ENCODE data around the gene APOL1.
A peak's percentile ranks its signal among the peaks of the same experiment; 100 is the strongest.
"Not testable (repeated sequence)": the region's sequence is repeated elsewhere in the genome, so short reads cannot be mapped to it uniquely, and the experiment has no call there.

The APOL1 gene

GRCh38 chr22:36271231-36271630 lies 18.3 kb downstream of the APOL1 start:
- not testable (repeated sequence) for DNase-seq

DNA sequence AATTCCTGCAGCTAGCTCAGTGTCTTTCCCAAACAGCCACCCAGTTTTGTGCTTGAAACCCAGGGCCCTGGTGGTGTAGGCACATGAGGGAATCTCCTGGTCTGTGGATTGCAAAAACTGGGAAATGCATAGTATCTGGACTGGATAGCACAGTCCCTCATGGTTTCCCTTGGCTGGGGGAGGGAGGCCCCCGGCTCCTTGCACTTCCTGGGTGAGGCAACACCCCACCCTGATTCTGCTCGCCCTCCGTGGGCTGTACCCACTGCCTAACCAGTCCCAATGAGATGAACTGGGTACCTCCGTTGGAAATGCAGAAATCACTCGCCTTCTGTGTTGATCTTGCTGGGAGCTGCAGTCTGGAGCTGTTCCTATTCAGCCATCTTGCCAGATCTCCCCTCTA lies 19.0 kb downstream of the APOL1 start:
- peak; percentile 56 to 74 for DNase-seq

DNA sequence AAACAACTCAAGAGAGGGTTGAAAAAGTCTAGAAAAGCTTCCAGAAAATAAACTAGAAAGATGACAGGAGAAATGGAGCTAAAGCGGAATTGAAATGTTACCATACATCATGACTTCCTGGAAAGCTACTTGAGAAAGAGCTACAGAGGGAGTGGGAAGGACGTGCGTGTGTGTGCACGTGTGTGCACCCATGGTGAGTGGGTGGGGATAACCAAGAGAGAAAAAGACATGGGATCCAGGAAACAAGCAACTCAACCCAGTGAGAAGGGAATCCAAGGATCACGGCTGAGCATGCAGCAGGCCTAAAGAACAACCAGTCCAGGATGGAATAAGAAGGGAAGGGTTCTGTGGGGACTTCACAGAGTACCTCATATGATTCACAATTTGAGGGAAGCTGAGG lies 21.6 kb downstream of the APOL1 start:
- peak; percentile 82 to 84 for DNase-seq

DNA sequence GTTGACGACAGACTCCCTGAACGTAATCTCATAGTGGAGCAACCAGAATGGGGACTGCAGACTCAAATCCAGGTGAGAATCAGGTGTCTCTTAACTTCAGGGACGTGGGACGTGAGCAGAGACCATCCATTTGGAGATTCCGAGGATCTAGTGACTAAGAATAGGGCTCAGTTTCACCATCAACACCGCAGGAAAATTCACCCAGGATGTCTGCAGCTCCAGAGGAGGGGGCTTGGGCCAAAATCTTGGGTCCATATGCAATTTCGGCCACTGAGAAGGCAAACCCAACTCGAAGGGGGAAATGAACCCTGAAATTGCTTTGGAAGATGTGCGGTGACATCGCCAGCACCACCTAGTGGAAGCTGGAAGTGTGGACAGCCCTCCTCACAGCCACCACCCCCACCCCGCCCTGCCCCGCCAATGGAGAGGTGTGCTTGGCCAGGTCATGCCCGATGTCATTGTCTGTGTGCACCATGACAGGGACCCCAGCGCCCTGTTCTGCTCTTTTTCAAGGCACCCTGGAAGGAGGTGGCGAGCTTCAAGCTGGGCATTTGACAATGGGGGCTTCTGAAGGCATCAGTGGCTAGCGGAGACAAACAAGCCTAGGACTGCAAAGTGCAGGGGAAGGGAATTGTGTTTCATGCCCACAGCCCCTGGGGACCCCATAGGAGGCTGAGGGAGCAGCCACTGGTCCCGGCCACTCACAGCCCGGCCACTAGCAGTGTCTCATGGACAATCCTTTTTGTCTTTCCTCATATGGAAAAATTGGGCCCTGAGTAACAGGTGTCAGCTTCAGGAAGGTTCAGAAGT lies 24.8 kb downstream of the APOL1 start:
- DNase-seq, result peak; percentile 54 to 73

DNA sequence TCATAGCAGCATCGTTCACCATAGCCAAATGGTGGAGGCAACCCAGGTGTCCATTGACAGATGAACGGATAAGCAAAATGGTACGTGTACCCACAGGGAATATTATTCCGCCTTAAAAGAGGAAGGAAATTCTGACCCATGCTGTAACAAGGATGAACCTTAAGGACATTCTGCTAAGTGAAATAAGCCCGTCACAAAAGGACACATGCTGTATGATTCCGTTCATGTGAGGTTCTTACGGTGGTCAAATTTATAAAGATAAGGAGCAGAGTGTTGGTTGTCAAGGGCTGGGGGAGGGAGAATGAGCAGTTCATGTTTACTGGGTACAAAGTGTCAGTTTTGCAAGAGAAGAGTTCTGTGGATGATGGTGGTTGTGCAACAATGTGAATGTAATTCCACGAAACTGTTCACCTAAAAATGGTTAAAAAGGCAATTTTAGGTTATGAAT lies 26.3 kb downstream of the APOL1 start:
- DNase-seq, result no peak

DNA sequence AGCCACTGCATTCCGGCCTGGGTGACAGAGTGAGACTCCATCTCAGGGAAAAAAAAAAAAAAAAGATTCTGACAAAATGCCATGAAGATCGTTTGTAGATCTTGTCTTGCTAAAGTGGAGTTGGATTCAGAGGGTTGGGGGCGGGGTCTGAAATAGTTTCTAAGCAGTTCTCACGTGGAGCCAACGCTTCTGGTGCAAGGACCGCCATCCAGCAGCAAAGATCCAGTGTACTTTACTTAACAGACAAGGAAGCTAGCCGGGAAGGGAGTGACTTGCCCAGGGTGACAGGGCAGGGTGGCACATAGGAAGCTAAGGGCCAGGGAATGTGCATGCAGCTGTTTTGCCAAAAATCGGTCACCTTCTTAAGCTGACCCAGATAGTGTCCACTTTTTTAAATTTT lies 27.4 kb downstream of the APOL1 start:
- no peak for DNase-seq

DNA sequence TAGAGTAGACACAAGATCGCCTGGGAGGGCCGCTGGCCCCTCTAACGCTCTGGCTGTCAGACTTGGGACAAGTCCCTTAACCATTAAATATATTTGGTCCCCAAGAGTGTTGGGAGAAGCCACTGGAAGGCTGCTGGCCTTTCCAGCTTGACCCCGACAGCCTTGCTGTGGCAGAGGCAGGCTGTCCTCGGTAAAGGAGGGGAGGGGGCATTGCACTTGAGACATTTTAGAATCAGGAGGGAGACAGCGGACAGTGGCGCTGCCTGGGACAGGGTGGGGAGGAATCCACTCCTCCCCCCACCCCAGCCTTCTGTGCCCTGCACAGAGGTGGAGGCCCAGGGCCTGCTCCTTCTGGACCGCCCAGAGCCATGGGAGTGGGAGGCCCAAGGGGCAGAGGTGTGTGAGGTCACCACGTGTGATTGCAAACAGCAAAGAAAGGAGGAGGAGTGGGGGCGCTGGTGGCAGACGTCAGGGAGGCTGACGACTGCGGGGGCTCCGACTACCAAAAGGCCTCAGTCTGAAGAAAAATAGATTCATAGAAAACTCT lies 28.9 kb downstream of the APOL1 start:
- DNase-seq, result no peak

GRCh38 chr22:36282328-36282831 lies 29.4 kb downstream of the APOL1 start:
- no peak for DNase-seq

GRCh38 chr22:36284171-36284571 lies 31.2 kb downstream of the APOL1 start:
- no peak for DNase-seq

DNA sequence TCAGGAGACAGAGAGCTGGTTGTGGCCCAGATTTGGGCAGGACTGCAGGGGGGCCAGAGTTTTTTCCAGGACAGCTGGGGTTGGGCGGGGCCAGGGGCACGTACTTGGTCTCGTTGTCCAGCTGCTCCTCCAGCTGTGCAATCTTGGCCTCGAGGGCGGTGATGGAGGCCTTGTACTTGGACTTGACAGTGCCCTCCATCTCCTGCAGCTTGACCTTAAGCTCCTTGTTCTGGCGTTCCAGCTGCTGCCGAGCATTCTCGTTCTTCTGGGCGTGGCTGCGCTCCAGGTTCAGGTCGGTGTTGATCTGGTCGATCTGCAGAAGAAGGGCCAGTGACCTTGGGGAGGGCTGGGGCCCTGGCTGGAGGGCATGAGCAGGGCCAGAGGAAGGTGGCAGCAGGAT lies 32.1 kb downstream of the APOL1 start:
- DNase-seq, result no peak

DNA sequence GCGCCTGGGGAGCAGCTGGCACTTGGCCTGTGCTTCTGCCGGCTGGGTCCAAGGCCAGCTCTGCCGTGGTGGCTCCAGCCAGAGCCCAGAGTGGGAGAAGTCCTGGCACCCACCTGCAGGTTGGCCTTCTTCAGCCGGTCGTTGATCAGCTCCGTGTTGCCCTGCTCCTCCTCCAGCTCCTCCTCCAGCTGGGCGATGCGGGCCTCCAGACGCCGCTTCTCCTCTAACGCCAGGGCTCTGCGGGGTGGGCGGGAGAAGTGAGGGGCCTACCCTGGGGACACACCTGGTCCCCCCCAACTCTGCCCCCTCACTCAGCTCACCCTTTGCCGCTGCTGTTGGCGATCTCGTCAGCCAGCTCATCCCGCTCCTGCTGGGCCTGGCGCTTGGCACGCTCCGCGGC lies 32.6 kb downstream of the APOL1 start:
- DNase-seq, result no peak

- peak; percentile 43 to 82 for DNase-seq
These were observed 33.4 kb downstream of the APOL1 start for GRCh38 chr22:36286096-36286957.

DNA sequence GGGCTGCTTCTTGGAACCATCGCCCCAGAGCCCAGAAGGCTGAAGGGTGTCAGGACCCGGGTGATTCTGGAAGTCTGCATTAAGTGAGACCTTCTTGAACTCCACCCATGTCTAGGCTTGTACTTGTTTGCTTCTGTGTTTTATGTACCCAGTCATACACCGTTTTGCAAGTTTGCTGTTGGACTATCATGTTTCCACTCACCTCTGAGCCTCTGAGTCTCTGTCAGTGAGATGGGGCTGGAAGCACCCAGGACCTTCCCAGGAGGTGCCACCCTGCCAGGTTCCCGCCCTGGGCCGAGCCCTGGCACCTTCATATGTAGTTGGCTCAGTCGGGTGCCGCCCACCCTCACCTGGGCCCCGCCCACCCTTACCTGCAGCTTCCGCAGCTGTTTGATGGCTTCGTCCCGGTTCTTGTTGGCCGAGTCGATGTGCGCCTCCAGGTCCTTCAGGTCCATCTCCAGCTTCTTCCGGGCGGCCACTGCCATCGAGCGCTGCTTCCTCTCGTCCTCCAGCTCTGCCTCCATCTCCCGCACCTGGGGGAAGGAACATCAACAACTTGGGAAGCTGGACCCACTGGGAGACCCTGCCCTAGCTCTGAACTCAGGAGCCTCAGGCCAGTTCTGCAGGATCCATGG lies 35.1 kb downstream of the APOL1 start:
- DNase-seq, result no peak

DNA sequence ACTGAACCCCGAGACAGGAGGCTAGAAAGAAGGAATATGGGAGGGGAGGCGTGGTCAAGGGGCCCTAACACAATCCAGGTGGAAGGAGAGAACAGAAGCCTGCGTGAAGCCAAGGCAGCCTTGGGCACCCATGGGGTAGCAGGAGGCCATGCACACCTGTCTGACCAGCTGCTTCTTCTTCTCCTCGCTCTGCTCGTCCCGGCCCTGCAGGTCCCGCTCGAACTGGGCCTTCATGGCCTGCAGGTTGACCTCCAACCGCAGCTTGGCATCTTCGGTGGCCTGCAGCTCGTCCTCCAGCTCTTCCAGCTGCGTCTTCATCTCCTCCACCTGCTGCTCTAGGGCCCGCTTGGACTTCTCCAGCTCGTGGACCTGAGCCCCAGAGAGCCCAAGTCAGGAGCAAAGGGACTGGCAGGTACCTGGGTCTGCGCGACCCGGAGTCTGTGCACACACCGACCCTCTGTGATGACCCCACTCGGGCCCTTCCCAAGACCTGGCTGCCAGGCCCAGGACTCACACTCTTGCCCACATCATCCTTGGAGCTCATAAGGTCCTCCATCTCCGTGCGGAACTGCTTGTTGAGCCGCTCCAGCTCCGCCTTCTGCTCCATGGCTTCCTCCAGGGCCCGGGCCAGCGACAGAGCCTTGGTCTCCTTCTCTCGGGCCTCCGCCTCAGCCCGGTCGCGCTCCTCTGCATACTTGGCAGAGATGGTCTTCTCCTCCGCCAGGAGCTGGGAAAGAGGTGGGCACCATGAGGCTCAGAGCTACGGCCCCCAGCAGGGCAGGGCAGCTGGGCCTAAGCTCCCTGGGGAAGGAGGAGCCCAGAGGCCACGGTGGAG lies 35.9 kb downstream of the APOL1 start:
- no peak for DNase-seq

GRCh38 chr22:36289406-36289870 lies 36.5 kb downstream of the APOL1 start:
- no peak for DNase-seq

- not testable (repeated sequence) for DNase-seq
These were observed 37.0 kb downstream of the APOL1 start for GRCh38 chr22:36289948-36290371.

DNA sequence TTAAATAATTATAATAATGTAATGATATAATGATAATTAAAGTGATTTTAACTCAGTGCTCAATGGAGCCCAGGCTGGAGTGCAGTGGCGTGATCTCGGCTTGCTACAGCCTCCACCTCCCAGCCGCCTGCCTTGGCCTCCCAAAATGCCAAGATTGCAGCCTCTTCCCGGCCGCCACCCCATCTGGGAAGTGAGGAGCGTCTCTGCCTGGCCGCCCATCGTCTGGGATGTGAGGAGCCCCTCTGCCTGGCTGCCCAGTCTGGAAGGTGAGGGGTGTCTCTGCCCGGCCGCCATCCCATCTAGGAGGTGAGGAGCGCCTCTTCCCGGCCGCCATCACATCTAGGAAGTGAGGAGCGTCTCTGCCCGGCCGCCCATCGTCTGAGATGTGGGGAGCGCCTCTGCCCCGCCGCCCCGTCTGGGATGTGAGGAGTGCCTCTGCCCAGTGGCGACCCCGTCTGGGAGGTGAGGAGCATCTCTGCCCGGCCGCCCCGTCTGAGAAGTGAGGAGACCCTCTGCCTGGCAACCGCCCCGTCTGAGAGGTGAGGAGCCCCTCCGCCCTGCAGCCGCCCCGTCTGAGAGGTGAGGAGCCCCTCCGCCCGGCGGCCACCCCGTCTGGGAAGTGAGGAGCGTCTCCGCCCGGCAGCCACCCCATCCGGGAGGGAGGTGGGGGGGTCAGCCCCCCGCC lies 37.6 kb downstream of the APOL1 start:
- DNase-seq, result not testable (repeated sequence)

DNA sequence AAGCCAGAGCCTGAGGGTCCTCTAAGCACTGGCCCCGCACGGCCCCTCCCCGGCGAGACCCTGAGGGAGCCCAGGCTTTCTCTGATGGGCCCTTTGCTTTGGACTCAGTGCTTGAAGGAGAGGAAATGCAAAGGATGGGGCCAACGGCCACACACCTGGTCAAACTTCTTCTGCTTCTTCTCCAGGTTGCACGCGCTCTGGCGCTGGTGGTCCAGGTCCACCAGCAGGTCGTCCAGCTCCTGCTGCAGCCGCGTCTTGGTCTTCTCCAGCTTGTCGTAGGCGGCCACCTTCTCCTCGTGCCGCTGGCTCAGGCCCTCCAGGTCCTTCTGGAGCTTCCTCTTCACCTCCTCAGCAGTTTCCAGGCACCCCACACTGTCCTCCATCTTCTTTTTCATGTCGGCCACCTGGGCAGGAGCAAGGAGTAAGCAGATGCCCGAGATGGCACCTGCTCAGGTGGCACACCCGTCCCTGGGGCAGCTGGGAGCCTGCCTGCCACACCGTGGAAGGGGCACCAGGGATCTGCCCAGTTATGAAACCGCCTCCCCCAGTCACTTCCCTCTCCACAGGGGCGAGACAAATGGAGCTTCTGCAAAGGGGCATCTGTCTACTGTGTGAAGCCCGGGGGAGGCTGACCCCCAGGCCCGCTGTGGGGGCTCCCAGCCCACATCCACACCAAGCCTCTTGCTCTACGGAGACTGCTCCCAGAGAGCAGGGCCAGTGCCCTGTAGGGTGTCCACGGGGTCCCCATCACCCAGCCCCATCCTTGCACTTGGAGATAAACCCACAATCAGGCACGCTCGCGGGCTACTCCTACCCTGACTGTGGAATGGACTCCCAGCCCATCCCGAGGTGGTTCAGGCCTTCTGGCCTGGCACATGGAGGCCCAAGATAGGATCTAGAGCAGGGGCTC lies 39.2 kb downstream of the APOL1 start:
- no peak for DNase-seq

DNA sequence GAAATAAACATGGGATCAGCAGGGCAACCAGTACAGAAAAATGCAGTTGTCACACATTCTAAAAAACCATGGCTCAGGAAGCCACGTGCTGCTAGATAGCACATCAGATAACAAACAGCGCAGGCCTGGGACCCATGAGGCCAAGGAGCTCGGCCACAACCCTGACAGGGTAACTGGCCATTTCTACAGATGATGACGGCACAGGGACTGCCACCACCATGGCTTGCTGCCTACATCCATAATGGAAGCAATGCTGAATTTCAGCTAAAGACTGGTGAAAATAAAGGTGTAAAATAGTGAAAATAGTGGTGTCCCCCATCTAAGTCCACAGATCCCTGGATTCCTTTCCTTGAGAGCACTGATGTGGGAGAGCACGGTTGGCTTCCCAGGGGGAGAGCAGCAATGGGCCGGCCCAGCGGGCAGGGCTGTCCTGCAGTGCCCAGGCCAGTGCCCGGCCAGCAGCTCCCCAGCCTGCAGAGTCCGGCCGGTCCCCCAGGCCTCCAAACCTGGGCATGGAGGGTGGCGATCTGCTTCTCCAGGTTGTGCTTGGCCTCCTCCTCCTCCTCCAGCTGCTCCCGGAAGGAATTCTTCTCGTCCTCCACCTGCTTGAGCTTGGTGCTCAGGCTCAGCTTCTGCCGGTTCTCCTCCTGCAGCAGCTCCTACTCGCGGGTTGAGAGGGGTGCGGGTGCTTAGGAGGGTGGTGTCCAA lies 40.0 kb downstream of the APOL1 start:
- no peak for DNase-seq

Measured in inflammatory macrophage treated with lipopolysaccharide for 1 hour (primary cell).